HCT116 (cell line): ENCODE data around the gene IGF2. TPM values are rescaled to one million over a fixed set of nuclear protein-coding genes. Genes with fewer than 3 reads are reported as not detected.
A peak's percentile ranks its signal among the peaks of the same experiment; 100 is the strongest.

Source experiments
- ATAC-seq: fragments of 200-7000 bp; cut with Tn5 transposase; 2 replicates; pipeline ENCODE4 v1.9.1; 2020; ENCODE audit warnings: mild to moderate bottlenecking, moderate library complexity
- BruUV-seq: library from RNA; stranded (reverse); fragments of 400-500 nt; replicated peaks from 2 replicates; lab custom pipeline; 2021; lab: Mats Ljungman, UMichigan
- CTCF ChIA-PET: fragments of 300-600 bp; sonication (Branson Sonifier 250); formaldehyde crosslinking; loops from one replicate; lab custom pipeline; 2021; ENCODE audit warnings: antibody characterized with exemption; lab: Charles Lee
- POLR2A ChIA-PET: fragments of 300-600, 350-600 bp; sonication (Branson Sonifier 250); formaldehyde crosslinking; loops from one replicate; lab custom pipeline; 2021; ENCODE audit warnings: antibody characterized with exemption; lab: Charles Lee
- RAD21 ChIA-PET, 2 experiments: fragments of 300-600 bp; sonication (Branson Sonifier 250); formaldehyde crosslinking; loops; one replicate each; lab custom pipeline; 2023; ENCODE audit warnings: low total read pairs in 2 of 2; ENCODE audit not compliant: uncharacterized antibody in 2 of 2, unreplicated experiment in 2 of 2, low non-redundant PET in 1 of 2; lab: Charles Lee
- DNase-seq: peaks from one replicate; pipeline ENCODE4 v3.0.0-alpha.2; 2010; ENCODE audit warnings: low read depth, low spot score
- H2AFZ ChIP-seq: fragments of 200-600 bp; shearing (Covaris generic), sonication (generic); 2 replicates; pipeline ENCODE4 v1.6.1; 2017; ENCODE audit warnings: low read depth, mixed run types, mixed read lengths, antibody characterized with exemption, low read length; ENCODE audit not compliant: poor library complexity, severe bottlenecking
- H3K27ac ChIP-seq: 2 replicates; pipeline ENCODE4 v1.5.1; 2012; ENCODE audit warnings: low read depth, low read length
- H3K27me3 ChIP-seq: fragments of 200-600 bp; sonication (generic); 2 replicates; pipeline ENCODE4 v1.6.1; 2016; ENCODE audit warnings: mixed run types, low read length, mixed read lengths; ENCODE audit not compliant: insufficient read depth
- H3K36me3 ChIP-seq, 2 experiments: fragments of 200-500 bp in 1 of 2; fragments of 200-600 bp in 1 of 2; sonication (Bioruptor generic) in 1 of 2; sonication (generic) in 1 of 2; 2 replicates each; pipeline versions ENCODE4 v1.5.1 to v1.6.1; 2014 to 2016; ENCODE audit warnings: low read length in 2 of 2, inconsistent platforms in 1 of 2, mixed read lengths in 1 of 2, mixed run types in 1 of 2; ENCODE audit not compliant: insufficient read depth in 2 of 2, control insufficient read depth in 1 of 2
- H3K4me1 ChIP-seq, 2 experiments: fragments of 200-600 bp in 1 of 2; sonication (generic) in 1 of 2; 2 replicates each; pipeline versions ENCODE4 v1.5.1 to v1.6.1; 2012 to 2017; ENCODE audit warnings: low read length in 2 of 2, inconsistent platforms in 1 of 2, mild to moderate bottlenecking in 1 of 2, mixed read lengths in 1 of 2, mixed run types in 1 of 2, moderate library complexity in 1 of 2; ENCODE audit not compliant: insufficient read depth in 2 of 2, control insufficient read depth in 1 of 2
- H3K4me2 ChIP-seq: fragments of 200-600 bp; sonication (generic); 2 replicates; pipeline ENCODE4 v1.6.1; 2017; ENCODE audit warnings: mixed run types, low read length, mixed read lengths
- H3K4me3 ChIP-seq, 2 experiments: fragments of 200-600 bp in 1 of 2; sonication (generic) in 1 of 2; replicated peaks in 1 of 2; 2 replicates each; pipeline ENCODE4 v1.5.1; 2011 to 2016; ENCODE audit warnings: low read length in 2 of 2, control low read depth in 1 of 2, low read depth in 1 of 2, mild to moderate bottlenecking in 1 of 2, mixed read lengths in 1 of 2, mixed run types in 1 of 2
- H3K79me2 ChIP-seq: fragments of 200-600 bp; sonication (generic); 2 replicates; pipeline ENCODE4 v1.6.1; 2017; ENCODE audit warnings: mild to moderate bottlenecking, mixed run types, low read length, moderate library complexity, mixed read lengths; ENCODE audit not compliant: insufficient read depth
- H3K9ac ChIP-seq: fragments of 200-600 bp; sonication (generic); 2 replicates; pipeline ENCODE4 v1.6.1; 2016; ENCODE audit warnings: low read length, mixed read lengths
- H3K9me2 ChIP-seq: fragments of 200-600 bp; sonication (generic), shearing (Covaris generic); 2 replicates; pipeline ENCODE4 v1.6.1; 2017; ENCODE audit warnings: mixed run types, mild to moderate bottlenecking, moderate library complexity; ENCODE audit not compliant: insufficient read depth
- H3K9me3 ChIP-seq, 2 experiments: fragments of 200-500 bp in 1 of 2; fragments of 200-600 bp in 1 of 2; sonication (Bioruptor generic) in 1 of 2; sonication (generic) in 1 of 2; 2 replicates each; pipeline ENCODE4 v1.6.1; 2014 to 2017; ENCODE audit warnings: low read length in 2 of 2, mixed read lengths in 2 of 2, inconsistent platforms in 1 of 2, low read depth in 1 of 2, mild to moderate bottlenecking in 1 of 2, mixed run types in 1 of 2, moderate library complexity in 1 of 2; ENCODE audit not compliant: control insufficient read depth in 1 of 2, insufficient read depth in 1 of 2
- H4K20me1 ChIP-seq: fragments of 200-600 bp; sonication (generic), shearing (Covaris generic); 2 replicates; pipeline ENCODE4 v1.6.1; 2017; ENCODE audit warnings: mixed run types, mild to moderate bottlenecking, moderate library complexity; ENCODE audit not compliant: insufficient read depth
- ATF3 ChIP-seq: IDR thresholded peaks from 2 replicates; pipeline ENCODE4 v1.6.1; 2012
- CEBPB ChIP-seq: IDR thresholded peaks from 2 replicates; pipeline ENCODE4 v1.6.1; 2012; ENCODE audit warnings: low read depth
- EZH2 ChIP-seq: fragments of 200-600 bp; sonication (generic); IDR thresholded peaks from 2 replicates; pipeline ENCODE4 v1.6.1; 2017; ENCODE audit warnings: antibody characterized with exemption, mixed run types
- EZH2phosphoT487 ChIP-seq: fragments of 200-600 bp; IDR thresholded peaks from 2 replicates; pipeline ENCODE4 v1.6.1; 2018; ENCODE audit warnings: antibody characterized with exemption, borderline replicate concordance
- FOSL1 ChIP-seq: IDR thresholded peaks from 2 replicates; pipeline ENCODE4 v1.6.1; 2012; ENCODE audit warnings: low read depth
- JUND ChIP-seq: IDR thresholded peaks from 2 replicates; pipeline ENCODE4 v1.6.1; 2012
- MAX ChIP-seq: IDR thresholded peaks from 2 replicates; pipeline ENCODE4 v1.6.1; 2012
- POLR2AphosphoS5 ChIP-seq: IDR thresholded peaks from 2 replicates; pipeline ENCODE4 v1.6.1; 2011; ENCODE audit warnings: mild to moderate bottlenecking, low read depth, low read length, moderate library complexity
- RAD21 ChIP-seq: IDR thresholded peaks from 2 replicates; pipeline ENCODE4 v1.6.1; 2012; ENCODE audit warnings: low read depth, mild to moderate bottlenecking
- REST ChIP-seq: IDR thresholded peaks from 2 replicates; pipeline ENCODE4 v1.6.1; 2012; ENCODE audit warnings: low read depth
- SRF ChIP-seq: IDR thresholded peaks from 2 replicates; pipeline ENCODE4 v1.6.1; 2012; ENCODE audit warnings: low read depth
- ZBTB33 ChIP-seq: IDR thresholded peaks from 2 replicates; pipeline ENCODE4 v1.6.1; 2011; ENCODE audit warnings: mild to moderate bottlenecking, low read length, moderate library complexity; ENCODE audit not compliant: insufficient replicate concordance; ENCODE audit errors: extremely low read depth
- ZFX ChIP-seq: fragments of 450-650 bp; IDR thresholded peaks from 2 replicates; pipeline ENCODE4 v1.6.1; 2017
- intact Hi-C: fragments of 100-400 bp; cut with micrococcal nuclease; formaldehyde crosslinking; loops from 2 replicates; pipeline ENCODE4 v1.10.0; 2022
- total RNA-seq: library from RNA; stranded (reverse); gene quantifications from one replicate; pipeline ENCODE4 v1.2.1, GENCODE V29; 2021; ENCODE audit not compliant: unreplicated experiment

IGF2 gene
- total RNA-seq, 1 experiment from 2014 or later: 17.9 TPM

- Histone ChIP-seq H4K20me1 (no peaks in the 10 kb centered on the region), H3K36me3 (no peaks in the 10 kb centered on the region), H3K9ac (no peak overlapping the region), H3K27ac (no peak overlapping the region), H3K9me3 (no peaks in the 10 kb centered on the region), H2AFZ (no peak overlapping the region), H3K79me2 (no peaks in the 10 kb centered on the region), H3K4me2 (0 out of 2 replicates have a peak overlapping the region, but pooled peaks have one; percentile 8), H3K4me1 (peaks cover 4 to 19% of the 10 kb centered on the region in 2 experiments; a peak in 2 of 4 replicates), H3K27me3 (no peaks in the 10 kb centered on the region), H3K9me2 (no peaks in the 10 kb centered on the region), H3K4me3 (no peak overlapping the region)
- ATAC-seq: peak; percentile 100
- ChIA-PET RAD21 (no interaction called here), CTCF (interaction anchor here (1.1 to 2.1 kb wide), 2 partner anchors 15 to 61 kb away, joined by 4 to 10 read pairs; no protein-coding TSS in a partner anchor), POLR2A (interaction anchor here (1.2 kb wide), 1 partner anchor 8 kb away, joined by 3 read pairs; no protein-coding TSS in a partner anchor)
- BruUV-seq: no TSS peak
- intact Hi-C loops: loop anchor here (5.0 kb wide), 1 partner anchor 48 kb away; the partner anchor contains the start of gene IGF2
- no peak for TF ChIP-seq MAX
- no peak for TF ChIP-seq RAD21
- TF ChIP-seq SRF: no peak
- TF ChIP-seq ZBTB33: no peak
- no peak for TF ChIP-seq POLR2AphosphoS5
- no peak for TF ChIP-seq JUND
- TF ChIP-seq CEBPB: no peak
- TF ChIP-seq EZH2phosphoT487: no peak
- no peak for TF ChIP-seq REST
- TF ChIP-seq ZFX: no peak
- TF ChIP-seq FOSL1: no peak
- TF ChIP-seq ATF3: no peak
- TF ChIP-seq EZH2: no peak
- DNase-seq: peak; percentile 73
These were observed 49.5 kb downstream of the IGF2 start for GRCh38 chr11:2089536-2090165.
